C1 segment of cervical spinal cord (tissue), 14 donors: ENCODE measurements around the gene TPM4.
"Not testable (repeated sequence)": the region's sequence is repeated elsewhere in the genome, so short reads cannot be mapped to it uniquely, and the experiment has no call there.

Source experiments
- DNase-seq, 14 donors: peaks; one replicate each; lab custom pipeline; 2025; lab: John Stamatoyannopoulos, UW

The TPM4 gene

DNA sequence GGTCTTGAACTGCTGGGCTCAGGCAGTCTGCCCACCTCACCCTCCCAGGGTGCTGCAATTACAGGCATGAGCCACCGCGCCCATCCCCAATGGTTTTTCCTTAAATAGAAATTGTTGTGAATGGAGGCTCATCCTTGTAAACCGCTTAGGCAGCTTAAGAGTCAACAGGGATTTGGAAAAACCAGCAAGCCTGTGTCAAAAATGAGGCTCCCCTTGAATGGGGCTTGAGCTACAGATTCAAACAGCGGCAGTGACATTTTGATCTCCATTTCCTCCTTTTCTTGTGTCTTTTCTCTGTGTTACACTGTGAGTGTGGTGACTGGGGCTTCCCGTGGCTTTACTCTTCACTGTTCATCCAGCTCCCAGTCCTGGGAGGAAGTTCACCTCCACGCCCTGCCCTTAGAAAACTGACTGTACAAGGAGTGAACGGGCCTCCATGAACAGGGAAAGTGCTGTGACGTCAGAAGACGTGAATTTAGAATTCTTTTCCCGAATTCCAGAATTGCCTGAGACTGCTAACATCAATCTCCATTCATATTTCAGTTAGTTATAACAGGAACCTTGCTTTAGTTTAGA lies 20.1 kb downstream of the TPM4 start:
- DNase-seq: no peak

- DNase-seq: no peak
These were observed 22.1 kb downstream of the TPM4 start for GRCh38 chr19:16098416-16098768.

DNA sequence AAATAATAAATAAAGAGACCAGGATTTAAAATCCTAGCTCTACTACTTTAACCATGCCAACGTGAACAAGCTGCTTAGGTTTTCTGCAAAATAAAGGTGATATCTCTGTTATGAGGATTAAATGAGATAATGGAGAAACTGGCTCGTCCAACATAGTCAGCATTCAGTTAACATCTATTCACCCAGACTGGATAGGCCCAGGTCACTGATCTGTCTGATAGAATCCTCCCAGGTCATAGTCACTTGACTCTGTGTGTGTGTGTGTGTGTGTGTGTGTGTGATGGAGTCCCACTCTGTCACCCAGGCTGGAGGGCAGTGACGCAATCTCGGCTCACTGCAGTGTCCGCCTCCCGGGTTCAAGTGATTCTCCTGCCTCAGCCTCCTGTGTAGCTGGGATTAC lies 22.5 kb downstream of the TPM4 start:
- DNase-seq: no peak

- DNase-seq: not testable (repeated sequence)
These were observed 23.1 kb downstream of the TPM4 start for GRCh38 chr19:16099314-16099965.

GRCh38 chr19:16100524-16100923 lies 24.2 kb downstream of the TPM4 start:
- no peak for DNase-seq

GRCh38 chr19:16104722-16105121 lies 28.4 kb downstream of the TPM4 start:
- no peak for DNase-seq

- DNase-seq: no peak
These were observed 29.8 kb downstream of the TPM4 start for GRCh38 chr19:16106121-16106520.

DNA sequence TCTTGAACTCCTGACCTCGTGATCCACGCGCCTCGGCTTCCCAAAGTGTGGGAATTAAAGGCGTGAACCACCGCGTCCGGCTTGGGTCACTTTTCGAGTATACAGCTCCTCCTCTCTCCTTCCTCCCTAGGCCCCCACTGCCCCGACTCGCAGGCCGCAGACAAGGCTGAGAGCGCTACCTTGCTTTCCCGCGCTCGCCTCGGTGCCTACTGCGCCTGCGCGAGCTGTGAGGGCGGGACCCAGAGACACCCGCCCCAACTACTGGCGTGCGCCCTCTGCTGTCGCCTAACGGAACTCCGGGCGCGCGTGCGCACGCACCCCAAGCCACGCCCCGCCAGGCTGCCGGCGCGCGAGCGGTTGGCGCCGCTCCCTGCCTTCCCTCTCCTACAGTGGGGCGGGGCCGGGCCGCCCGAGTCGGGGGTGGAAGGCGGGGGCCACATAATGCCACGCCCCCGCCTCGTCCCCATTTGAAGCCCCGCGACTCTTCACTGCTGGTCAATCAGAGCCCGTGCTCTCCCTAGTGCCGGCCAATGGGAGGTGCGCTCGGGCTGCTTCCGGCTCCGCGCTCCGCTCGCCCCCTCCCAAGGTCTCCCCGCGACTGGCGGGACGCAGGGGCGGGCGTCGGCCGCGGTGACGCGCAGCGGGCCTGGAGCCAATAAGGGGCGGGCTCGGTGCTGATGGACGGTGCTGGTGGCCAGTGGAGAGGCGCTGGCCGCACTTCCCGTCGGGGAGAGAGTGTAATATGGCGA lies 35.0 kb downstream of the TPM4 start, which contains the start of gene RAB8A:
TSS of gene RAB8A (plus strand) at position 730 of the 749 bp plus-strand sequence. CDS start at position 743, 13 bp downstream.
- peak; percentile 96 to 100 (median 99) for DNase-seq

GRCh38 chr19:16111909-16112752 lies 35.8 kb downstream of the TPM4 start:
- peak in 1 of 14 donors; percentile 58 for DNase-seq

- no peak for DNase-seq
These were observed 36.5 kb downstream of the TPM4 start for GRCh38 chr19:16112778-16113177.

GRCh38 chr19:16113727-16114126 lies 37.4 kb downstream of the TPM4 start:
- no peak for DNase-seq

GRCh38 chr19:16115301-16116039 lies 39.2 kb downstream of the TPM4 start:
- DNase-seq: peak in 7 of 14 donors; percentile 4 to 66 (median 22)

GRCh38 chr19:16116067-16116466 lies 39.8 kb downstream of the TPM4 start:
- DNase-seq: no peak

DNA sequence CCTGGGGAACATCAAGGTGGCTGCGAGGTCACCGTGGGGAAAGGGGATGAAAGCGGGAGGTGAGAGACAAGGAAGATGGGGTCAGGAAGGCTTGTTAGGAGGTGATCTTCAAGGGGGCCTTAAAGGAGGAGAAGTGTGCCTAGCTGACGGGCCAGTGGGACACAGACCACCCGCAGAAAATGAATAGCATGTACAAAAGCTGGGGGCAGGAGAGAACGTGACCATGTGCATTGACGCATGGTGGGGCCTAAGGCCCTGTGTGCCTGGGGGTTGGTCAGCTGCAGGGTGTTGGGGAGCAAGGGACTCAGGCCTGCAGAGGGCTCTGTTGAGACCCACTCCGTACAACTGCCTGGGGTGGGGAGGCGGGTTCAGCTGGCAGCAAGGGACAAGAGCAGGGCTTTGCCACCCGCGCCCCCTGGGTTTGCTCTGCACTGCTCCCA lies 41.3 kb downstream of the TPM4 start:
- DNase-seq: no peak

DNA sequence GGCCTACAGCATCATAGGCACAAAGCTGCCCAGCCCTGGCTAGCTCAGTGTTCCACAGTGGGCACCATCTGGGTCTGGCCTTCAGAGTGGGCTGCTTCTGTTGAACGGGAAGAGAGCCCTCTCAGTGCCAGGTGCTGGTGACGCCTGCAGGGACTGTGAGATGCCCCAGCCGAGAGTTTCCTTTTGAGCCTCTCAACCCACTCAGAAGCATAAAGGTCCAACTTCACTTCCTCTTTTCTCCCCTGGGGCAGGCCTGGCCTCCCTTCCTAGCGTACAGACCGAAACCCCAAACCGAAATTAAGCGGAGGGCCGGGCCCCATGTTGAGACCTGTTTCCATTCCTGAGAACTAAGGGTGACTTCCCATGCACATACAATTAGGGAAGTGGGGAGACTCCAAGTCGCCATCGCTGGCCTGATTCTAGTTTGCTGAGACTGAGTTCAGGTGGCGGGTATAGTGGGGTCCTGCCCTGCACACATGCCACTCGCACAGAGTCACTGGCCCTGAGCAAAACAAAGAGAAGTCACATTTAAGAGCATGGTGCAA lies 42.3 kb downstream of the TPM4 start:
- peak in 7 of 14 donors; percentile 3 to 46 (median 20) for DNase-seq

DNA sequence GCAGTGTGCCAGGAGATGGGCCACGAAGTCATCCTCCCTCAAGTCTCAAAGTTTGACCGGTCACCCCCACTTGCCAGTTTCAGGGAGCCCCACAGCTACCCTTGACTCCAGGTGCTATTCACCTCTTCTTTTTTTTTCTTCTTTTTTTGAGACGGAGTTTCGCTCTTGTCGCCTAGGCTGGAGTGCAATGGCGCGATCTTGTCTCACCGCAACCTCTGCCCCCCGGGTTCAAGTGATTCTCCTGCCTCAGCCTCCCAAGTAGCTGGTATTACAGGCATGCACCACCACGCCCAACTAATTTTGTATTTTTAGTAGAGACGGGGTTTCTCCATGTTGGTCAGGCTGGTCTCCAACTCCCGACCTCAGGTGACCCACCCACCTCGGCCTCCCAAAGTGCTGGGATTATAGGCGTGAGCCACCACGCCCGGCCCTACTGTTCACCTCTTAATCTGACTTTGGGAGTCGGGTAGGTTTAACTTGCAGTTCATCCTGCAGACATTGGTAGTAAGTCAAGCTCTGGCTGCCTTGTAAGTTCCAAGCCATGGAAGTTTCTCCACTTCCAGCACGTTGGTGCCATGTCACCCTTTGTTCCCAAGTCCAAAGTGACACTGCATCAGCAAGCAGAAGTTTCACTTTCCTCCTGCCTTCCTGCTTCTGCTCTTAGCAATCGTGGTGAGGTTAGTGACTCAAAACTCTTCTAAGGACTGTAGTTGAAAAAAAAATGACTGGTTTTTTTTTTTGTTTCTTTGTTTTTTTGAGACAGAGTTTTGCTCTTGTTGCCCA lies 43.0 kb downstream of the TPM4 start:
- DNase-seq: not testable (repeated sequence)

GRCh38 chr19:16121141-16121540 lies 44.8 kb downstream of the TPM4 start:
- DNase-seq: no peak

GRCh38 chr19:16121967-16122366 lies 45.7 kb downstream of the TPM4 start:
- no peak for DNase-seq

GRCh38 chr19:16124953-16125352 lies 48.7 kb downstream of the TPM4 start:
- DNase-seq: no peak
